ENCODE measurements around the gene BRD7. TPM values are rescaled to one million over a fixed set of nuclear protein-coding genes. Genes with fewer than 3 reads are reported as not detected.

BRD7 gene
- total RNA-seq, 1 donor from 2014 or later: 80.8 TPM

GRCh38 chr16:50288920-50289319 lies 79.9 kb downstream of the BRD7 start:
- no peak overlapping the region for H3K4me3 Mint-ChIP-seq (ENCODE audit: unreplicated experiment)
- DNase-seq: no peak
- no peak for TF ChIP-seq CTCF (IDR thresholded peaks at IDR 0.05; ENCODE audit: partially characterized antibody, unreplicated experiment)
- H3K9me3 Mint-ChIP-seq (ENCODE audit: unreplicated experiment): peaks cover 8% of the 10 kb centered on the region
- H3K27ac Mint-ChIP-seq (ENCODE audit: unreplicated experiment): no peak overlapping the region
- peaks cover 11% of the 10 kb centered on the region for H3K4me1 Mint-ChIP-seq (ENCODE audit: low read depth, unreplicated experiment)
- H3K27me3 Mint-ChIP-seq (ENCODE audit: unreplicated experiment): peaks cover 6% of the 10 kb centered on the region
- peaks cover 4% of the 10 kb centered on the region for H3K36me3 Mint-ChIP-seq (ENCODE audit: unreplicated experiment)

GRCh38 chr16:50288026-50288425 lies 80.8 kb downstream of the BRD7 start:
- Mint-ChIP-seq H3K4me1 (ENCODE audit: low read depth, unreplicated experiment) (peaks cover 11% of the 10 kb centered on the region), H3K27ac (ENCODE audit: unreplicated experiment) (no peak overlapping the region), H3K4me3 (ENCODE audit: unreplicated experiment) (no peak overlapping the region), H3K9me3 (ENCODE audit: unreplicated experiment) (peaks cover 8% of the 10 kb centered on the region), H3K27me3 (ENCODE audit: unreplicated experiment) (peaks cover 6% of the 10 kb centered on the region), H3K36me3 (ENCODE audit: unreplicated experiment) (peaks cover 4% of the 10 kb centered on the region)
- no peak for TF ChIP-seq CTCF (IDR thresholded peaks at IDR 0.05; ENCODE audit: partially characterized antibody, unreplicated experiment)
- DNase-seq: no peak

- peaks cover 11% of the 10 kb centered on the region for H3K4me1 Mint-ChIP-seq (ENCODE audit: low read depth, unreplicated experiment)
- TF ChIP-seq CTCF (IDR thresholded peaks at IDR 0.05; ENCODE audit: partially characterized antibody, unreplicated experiment): no peak
- H3K27ac Mint-ChIP-seq (ENCODE audit: unreplicated experiment): no peak overlapping the region
- peaks cover 6% of the 10 kb centered on the region for H3K27me3 Mint-ChIP-seq (ENCODE audit: unreplicated experiment)
- DNase-seq: no peak
- no peak overlapping the region for H3K4me3 Mint-ChIP-seq (ENCODE audit: unreplicated experiment)
- H3K36me3 Mint-ChIP-seq (ENCODE audit: unreplicated experiment): peaks cover 4% of the 10 kb centered on the region
- peaks cover 8% of the 10 kb centered on the region for H3K9me3 Mint-ChIP-seq (ENCODE audit: unreplicated experiment)
These were observed 82.1 kb downstream of the BRD7 start for GRCh38 chr16:50286681-50287080.

GRCh38 chr16:50285406-50286003 lies 83.3 kb downstream of the BRD7 start:
- H3K27ac Mint-ChIP-seq (ENCODE audit: unreplicated experiment): no peak overlapping the region
- peaks cover 8% of the 10 kb centered on the region for H3K9me3 Mint-ChIP-seq (ENCODE audit: unreplicated experiment)
- peaks cover 4% of the 10 kb centered on the region for H3K36me3 Mint-ChIP-seq (ENCODE audit: unreplicated experiment)
- no peak for TF ChIP-seq CTCF (IDR thresholded peaks at IDR 0.05; ENCODE audit: partially characterized antibody, unreplicated experiment)
- DNase-seq: no peak
- peaks cover 11% of the 10 kb centered on the region for H3K4me1 Mint-ChIP-seq (ENCODE audit: low read depth, unreplicated experiment)
- peaks cover 6% of the 10 kb centered on the region for H3K27me3 Mint-ChIP-seq (ENCODE audit: unreplicated experiment)
- H3K4me3 Mint-ChIP-seq (ENCODE audit: unreplicated experiment): no peak overlapping the region

GRCh38 chr16:50284131-50284911 lies 84.5 kb downstream of the BRD7 start:
- no peak for DNase-seq
- Mint-ChIP-seq H3K27me3 (ENCODE audit: unreplicated experiment) (peaks cover 7% of the 10 kb centered on the region), H3K36me3 (ENCODE audit: unreplicated experiment) (peaks cover 4% of the 10 kb centered on the region), H3K9me3 (ENCODE audit: unreplicated experiment) (peaks cover 10% of the 10 kb centered on the region), H3K27ac (ENCODE audit: unreplicated experiment) (no peak overlapping the region), H3K4me1 (ENCODE audit: low read depth, unreplicated experiment) (peaks cover 18% of the 10 kb centered on the region), H3K4me3 (ENCODE audit: unreplicated experiment) (no peak overlapping the region)
- no peak for TF ChIP-seq CTCF (IDR thresholded peaks at IDR 0.05; ENCODE audit: partially characterized antibody, unreplicated experiment)

Data from glutamatergic neuron (in vitro differentiated cells).